Endometrial microvascular endothelial cells (primary cell): ENCODE data around the gene ZDHHC7. TPM values are rescaled to one million over a fixed set of nuclear protein-coding genes. Genes with fewer than 3 reads are reported as not detected.

ENCODE experiments used
- in situ Hi-C: cut with HindIII; loops from 2 replicates; pipeline ENCODE4 v1.10.0; 2017; ENCODE audit warnings: low sequenced_read_pairs, low pct_unique_long_range_greater_than_20kb; ENCODE audit errors: inconsistent ontology term
- total RNA-seq: library from RNA; depleted of rRNA; stranded (reverse); fragments of >200 nt; gene quantifications from one replicate; pipeline ENCODE4 v1.2.3, GENCODE V29; 2015; ENCODE audit errors: inconsistent ontology term

Gene ZDHHC7
- total RNA-seq, 1 donor from 2014 or later: 51.4 TPM

DNA sequence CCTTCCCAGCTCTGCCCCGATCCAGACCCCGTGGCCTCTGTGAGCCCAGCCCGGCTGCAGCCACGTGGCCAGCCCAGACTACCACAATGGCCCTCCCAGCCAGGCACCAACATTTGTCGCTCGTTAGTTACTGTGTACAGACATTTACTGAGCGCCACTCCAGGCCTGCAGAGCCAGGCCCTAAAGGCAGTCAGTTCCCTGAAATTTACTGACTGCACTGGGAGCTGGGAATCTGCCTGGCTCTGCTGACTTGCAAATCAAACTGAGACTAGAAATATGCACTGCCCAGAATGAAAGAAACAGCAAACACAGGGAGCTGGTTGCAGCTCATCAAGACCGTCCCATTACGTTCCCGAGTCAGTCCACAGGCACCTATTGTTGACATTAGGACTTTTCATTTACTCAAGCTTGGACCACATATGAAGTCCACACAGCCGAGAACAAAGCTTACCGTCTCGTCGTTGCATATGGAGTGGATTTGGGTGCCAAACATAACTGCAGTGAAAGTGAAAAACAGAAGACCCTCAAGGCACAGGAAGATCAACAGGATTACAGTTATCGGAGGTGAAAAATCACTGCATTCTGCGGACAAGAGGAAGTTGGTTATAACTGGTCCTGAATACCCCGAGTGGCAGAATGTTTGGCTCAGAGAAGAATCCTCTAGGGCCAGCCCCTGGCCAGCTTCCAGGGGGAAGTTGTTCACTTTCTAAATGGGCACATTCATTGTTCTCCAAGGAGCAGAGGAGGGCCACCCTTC lies 34.5 kb downstream of the ZDHHC7 start:
- in situ Hi-C loops: loop anchor here (10.0 kb wide), 1 partner anchor 242 kb away; no protein-coding TSS in a partner anchor

DNA sequence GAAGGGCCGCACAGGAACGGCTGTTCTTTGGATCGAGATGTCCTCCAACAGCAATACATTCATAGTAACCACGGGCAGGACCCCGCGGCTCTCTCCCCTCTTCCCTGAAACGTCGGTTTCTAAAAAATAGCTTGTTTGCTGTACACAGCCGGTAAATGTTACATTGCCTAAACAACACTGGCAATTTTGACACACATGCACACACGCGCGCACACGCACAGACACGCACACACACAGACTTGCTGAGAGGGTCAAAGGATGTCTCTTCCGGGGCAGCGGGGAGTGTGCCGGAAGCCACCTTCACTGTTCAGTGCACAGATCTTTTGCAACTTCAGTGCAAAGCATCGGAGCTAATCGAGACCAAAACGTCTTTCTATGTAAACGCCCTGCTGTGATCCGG lies 35.8 kb downstream of the ZDHHC7 start:
- in situ Hi-C loops: loop anchor here (10.0 kb wide), 1 partner anchor 241 kb away; no protein-coding TSS in a partner anchor

DNA sequence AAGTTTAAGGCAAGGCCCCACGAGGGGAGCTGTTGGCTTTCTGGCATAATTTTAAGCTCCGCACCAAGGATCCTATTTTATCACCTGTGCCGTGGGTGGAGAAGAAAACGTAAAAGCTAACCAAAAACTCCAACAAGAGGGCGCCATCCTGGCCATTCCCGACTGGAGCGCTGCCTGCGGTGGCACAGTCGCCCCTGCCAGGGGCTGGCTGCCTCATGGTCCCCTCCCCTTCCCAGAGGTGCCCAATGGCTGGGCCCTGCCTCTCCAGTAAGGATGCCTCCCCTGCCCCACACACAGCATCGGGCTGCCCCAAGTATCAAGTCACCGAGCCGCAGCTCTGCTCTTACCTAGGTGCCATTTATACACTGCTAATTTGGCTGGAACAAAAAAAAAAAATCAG lies 36.3 kb downstream of the ZDHHC7 start:
- in situ Hi-C loops: loop anchor here (10.0 kb wide), 1 partner anchor 240 kb away; no protein-coding TSS in a partner anchor

DNA sequence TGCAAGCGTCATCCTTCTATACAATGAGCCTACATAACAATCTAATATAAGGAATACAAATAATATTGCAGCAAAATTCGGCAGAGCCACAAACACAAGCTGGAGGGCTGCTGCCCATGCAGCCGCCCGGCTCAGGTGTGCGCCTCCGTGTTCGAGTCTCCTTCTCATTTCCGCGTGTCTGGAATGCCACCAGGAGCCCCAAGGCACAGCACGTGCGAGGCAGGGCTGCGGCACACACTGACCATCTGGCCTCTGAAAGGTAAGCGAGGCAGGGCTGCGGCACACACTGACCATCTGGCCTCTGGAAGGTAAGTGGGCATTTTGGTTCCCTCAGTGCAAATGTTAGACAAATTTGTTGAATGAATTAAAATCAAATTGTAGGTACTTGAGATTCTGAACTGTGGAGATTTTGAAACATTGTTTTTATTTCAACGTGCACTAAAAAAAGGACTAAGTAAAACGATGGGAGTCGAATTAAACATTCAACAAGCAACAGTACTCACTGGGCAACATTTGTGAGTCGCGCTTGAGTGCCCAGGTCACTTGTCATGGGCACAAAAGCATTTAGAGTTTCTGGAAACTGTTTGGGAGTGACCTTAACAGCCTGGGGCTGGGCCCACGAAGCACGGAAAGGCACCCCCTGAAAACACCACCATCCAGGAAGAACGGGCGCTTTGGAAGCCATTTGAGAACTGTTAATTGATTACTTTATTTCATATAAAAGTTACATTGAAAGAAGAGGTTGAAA lies 37.4 kb downstream of the ZDHHC7 start:
- in situ Hi-C loops: loop anchor here (10.0 kb wide), 1 partner anchor 239 kb away; no protein-coding TSS in a partner anchor

DNA sequence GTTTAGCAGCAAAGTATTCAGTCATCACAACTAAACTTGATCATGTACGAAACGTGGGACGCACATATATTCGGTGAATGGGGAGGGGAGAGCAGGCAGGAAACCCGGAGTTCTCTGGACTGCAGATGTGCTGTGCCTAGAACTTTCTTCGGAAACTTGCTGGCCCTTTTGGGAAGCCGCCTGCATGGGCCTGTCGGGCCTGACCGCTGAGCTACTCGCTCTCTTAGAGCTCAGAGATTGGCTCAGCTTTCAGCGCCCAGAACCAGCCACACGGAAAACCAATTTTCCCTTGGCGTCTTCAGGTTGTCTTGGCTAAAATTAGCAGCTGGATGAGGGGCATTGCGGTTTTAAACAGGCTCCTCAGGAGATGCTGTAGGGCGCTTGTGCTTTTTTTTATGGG lies 38.1 kb downstream of the ZDHHC7 start:
- in situ Hi-C loops: loop anchor here (10.0 kb wide), 1 partner anchor 238 kb away; no protein-coding TSS in a partner anchor

DNA sequence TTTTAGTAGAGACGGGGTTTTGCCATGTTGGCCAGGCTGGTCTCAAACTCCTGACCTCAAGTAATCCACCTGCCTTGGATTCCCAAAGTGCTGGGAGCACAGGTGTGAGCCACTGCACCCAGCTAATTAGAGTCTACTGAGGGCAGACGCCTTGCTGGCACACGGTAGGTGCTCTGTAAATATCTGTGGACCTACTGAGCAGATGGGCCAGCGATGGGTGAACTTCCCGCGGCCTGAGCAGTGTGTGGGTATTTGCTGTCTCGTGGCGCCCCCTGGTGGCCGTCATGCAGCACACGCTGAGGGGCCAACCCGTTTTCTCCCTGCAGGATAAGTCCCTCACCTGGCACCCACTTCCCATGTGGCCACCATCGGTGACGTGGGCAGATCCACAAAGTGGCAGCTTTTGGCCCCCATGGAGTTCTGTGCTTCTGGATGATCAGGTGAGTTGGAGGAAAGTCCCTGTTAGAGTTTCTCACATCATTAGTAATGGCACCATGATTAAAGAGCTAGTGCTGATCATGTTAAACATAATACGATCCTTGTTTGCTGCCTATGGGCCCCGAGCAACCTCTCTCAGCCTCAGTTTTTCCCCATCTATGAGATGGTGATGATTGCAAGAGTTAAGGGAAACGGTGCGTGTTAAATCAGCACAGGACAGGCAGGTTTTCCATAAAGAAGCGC lies 40.7 kb downstream of the ZDHHC7 start:
- in situ Hi-C loops: loop anchor here (10.0 kb wide), 1 partner anchor 236 kb away; no protein-coding TSS in a partner anchor

DNA sequence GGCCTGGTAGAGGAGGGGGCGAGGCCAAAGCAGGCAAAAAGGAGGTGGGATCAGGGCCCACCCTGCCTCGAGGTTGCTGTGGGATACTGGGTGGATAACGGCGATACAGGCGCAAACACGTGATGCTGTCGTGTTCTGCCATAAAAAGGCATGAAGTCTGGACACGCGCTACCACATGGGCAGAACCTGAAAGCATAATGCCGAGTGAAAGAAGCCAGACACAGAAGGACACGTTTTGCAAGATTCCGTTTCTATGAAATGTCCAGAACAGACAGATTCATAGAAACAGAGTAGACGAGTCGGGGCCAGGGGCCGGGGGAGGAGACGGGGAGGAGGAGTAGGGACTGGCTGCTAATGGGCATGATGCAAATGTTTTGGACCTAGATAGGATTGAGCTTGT lies 43.5 kb downstream of the ZDHHC7 start:
- in situ Hi-C loops: no loop called here

DNA sequence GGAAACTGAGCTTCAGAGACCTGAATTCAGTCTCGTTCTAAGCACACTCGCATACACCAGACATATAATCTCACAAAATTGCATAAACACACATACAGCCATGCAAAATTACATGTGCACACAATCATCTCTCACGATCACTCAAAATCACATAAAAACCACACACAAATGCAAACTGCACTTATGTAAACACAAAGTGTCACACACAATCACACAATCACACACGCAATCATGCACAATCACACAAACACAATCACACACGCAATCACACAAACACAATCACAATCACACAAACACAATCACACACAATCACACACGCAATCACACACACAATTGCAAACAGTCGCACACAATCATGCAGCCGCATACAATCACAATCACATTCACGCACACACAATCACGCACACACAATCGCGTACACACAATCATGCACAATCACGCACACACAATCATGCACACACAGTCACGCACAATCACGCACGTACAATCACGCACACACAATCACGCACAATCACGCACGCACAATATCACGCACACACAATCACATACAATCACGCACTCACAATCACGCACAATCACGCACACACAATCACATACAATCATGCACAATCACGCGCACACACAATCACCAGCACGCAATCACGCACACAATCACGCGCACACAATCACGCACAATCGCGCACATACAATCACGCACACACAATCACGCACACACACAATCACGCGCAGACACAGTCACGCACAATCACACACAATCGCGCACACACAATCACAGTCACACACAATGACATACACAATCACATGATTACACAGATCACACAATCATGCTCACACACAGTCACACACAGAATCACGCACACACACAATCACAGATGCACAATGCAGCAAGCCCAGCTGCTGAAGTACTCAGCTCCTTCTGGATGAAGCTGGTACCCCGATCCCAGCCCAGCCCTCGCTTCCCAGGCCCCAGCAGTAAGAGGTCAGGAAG lies 45.6 kb downstream of the ZDHHC7 start:
- in situ Hi-C loops: no loop called here

DNA sequence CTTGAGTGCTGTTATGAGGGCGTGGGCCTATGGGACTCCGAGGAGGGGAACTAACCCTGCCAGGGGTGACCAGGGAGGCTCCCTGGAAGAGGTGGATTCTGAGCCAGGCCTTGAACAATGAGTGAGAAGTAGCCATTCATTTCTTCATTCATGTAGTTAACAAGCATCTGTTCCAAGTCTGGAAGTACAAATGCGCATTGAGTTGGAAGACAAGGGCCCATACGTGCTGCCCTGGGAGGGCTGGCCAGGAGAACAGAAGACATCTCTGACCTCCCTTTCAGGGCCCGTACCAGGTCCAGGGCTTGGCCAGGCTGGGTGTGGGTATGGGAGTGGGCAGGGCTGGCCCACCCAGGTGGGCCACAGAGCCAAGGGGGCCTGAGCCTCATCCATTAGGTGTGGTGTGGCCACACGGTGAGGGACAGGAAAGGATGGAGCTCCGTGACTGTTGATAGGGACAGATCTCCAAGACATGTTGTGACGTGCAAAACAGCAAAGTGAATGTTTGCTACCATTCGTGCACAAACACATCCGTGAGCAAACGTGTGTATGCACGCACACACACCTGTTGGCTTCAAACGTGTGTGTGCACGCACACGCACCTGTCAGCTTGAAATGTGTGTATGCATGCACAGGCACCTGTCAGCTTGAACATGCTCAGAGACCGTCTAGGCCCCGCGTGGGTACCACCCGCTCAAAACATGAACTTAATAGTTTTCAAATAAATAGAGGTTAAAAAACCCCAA lies 46.8 kb downstream of the ZDHHC7 start:
- in situ Hi-C loops: no loop called here

DNA sequence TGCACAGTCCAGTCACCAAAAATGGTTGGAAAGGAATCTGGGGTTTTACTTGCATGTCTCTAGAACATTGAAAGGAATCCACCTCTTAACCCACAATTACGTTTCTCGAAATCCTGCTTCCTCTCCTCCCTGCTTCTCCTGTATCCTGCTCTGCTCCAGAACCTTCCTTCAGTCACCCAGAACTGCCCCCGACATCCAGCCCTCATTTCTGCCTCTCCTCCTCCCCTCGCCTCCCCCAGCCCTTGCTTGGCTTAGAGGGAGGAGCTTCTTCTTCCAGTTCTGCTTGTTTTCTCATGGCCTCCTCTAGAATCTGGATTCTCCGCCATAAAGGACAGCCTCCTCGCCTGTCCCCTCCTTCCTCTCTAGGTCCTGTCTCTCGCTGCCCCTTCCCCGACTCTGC lies 48.3 kb downstream of the ZDHHC7 start:
- in situ Hi-C loops: no loop called here

DNA sequence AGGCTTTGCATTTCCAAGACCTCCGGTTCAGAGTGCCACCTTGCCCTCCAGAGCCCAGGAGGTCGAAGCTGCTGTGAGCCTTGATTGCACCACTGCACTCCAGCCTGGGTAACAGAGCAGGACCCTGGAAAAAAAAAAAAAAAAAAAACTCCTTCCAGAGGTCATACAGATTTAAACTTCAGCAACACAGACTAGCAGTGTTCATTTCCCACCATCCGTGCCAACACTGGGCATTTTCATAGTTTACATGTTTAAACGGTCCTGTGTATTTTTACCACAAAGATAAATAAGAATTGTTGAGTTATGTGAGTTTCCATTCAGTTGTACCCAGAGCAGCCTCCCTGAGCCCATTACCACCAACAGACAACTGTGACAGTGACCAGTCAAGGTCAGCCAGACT lies 50.4 kb downstream of the ZDHHC7 start:
- in situ Hi-C loops: no loop called here

DNA sequence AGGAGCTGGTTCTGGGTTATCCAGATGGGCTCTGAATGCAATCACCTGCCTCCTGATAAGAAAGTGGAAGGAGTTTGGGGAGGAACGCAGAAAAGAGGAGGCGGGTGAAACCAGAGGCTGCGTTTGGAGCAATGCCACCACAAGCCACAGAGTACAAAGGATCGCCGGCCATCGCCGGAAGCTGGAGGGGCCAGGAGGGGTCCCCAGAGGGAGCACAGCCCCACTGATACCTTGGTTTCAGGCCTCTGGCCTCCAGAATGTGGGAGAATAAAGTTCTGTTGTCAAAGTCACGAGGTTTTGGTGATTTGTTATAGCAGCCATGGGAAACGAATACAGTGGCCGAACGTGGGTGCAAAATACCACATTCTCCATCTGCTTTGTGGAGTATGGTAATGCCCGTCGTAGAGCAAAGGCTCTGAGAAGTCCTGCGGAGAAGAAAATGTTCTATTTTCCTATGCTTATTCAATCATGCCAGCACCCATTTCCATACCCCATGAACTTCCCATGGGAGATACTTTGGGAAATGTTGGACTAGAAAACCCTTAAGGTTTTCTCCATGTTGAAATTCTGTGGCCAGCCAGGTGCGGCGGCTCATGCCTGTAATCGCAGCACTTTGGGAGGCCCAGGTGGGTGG lies 51.4 kb downstream of the ZDHHC7 start:
- in situ Hi-C loops: no loop called here

DNA sequence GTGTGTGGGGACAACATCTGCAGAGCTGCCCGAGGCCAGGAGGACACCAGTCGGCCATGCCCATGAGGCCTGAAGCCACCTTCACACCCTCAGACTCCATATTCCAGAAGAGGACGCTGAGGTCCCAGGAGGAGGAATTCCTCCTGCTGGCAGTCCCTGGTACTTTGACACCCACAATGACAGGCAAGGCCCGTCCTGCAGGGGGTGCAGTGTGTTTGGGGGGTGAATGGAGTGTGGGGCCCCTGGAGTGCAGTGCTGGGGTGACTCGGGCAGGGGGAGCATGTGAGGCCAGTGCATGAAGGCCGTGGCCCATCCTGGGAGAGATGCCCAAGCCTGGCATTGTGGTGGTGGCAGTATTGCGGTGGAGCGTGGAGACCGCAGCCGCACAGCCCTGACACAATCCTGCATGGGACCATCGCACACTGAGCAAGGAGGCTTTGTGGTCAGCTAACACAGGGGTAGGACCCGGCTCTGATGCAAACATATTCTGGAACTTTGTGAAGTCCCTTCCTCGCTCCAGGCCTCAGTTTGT lies 52.2 kb downstream of the ZDHHC7 start:
- in situ Hi-C loops: no loop called here

DNA sequence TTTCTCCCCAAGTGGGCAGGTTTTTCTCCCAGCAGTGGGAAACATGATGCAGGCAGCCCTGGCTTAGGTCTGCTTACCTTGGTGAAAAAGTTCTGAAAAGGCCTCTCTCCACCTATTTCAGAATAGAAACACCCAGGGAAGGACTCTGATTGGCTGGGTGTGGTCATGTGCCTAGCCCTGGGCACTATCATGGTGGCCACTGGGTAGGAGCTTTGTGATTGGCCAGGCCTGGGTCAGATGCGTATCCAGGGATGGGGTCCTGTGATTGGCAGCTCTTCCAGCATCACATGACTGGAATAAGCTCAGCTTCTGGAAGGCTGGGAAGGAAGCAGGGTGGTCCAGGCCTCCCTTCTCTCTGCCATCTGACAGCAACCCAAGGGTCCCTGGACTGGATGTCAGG lies 53.5 kb downstream of the ZDHHC7 start:
- in situ Hi-C loops: no loop called here

DNA sequence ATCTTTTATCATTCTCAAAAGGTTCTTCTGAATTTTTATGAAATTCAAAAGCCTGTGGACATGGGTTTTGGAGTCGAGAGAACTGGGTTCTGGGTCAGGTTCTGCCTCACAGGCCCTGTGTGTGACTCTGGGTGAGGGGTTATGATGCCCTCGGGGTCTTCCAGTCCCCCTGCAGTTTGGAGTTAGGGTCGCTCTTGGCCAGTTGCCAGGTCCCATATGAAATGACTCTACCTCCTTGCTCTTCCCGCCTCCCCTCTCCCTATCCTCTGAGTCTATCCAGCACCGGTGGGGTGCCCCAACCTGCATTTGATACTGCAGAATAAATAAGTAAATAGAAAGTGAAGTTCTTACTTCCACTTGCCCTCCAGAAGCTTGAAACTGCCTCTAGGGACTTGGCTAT lies 54.1 kb downstream of the ZDHHC7 start:
- in situ Hi-C loops: no loop called here

DNA sequence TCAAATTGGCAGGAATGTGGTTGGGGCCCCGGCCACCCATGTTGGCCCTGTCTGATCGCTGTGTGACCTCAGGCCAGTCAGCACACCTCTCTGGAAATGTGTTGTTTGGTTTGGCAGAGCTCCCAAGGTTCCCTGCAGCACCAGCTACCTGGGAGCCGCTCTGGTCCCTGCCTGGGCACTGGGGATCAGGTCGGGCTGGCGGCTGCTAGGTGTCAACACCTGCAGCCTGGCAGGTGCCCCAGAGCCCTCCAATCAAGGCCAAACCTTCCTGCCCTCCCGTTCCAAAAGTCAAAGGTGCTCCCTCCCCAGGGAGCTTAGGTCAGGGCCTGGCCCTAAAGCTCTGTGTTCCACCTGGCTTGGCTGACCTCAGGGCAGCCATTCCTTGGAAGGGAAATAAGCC lies 55.9 kb downstream of the ZDHHC7 start:
- in situ Hi-C loops: no loop called here

DNA sequence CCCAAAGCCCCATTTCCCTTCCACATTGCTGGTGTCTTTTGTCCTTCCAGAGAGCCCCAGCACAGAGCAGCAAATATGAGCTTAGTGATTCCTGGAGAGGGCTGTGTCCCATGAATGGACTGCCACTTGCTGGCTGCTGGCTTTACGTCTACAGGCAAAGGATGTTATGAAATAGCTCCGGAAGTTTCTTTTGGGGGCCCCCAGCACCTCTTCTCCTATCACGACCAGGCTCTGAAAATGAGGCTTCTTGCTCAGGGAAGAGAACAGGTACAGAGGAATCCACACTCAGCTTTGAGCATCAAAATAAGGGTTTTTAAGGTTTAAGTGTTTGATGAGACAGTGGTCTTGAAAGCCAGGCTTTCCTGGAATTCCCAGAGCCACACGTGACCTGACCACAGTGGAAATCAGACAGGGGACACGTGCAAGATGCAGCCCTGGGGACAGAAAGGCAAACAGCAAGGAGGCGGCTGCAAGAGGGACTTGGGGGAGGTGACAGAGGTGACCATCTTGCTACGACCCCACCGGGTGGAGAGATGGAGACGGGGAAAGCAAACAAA lies 58.1 kb downstream of the ZDHHC7 start:
- in situ Hi-C loops: no loop called here
